ENCODE measurements around the gene CTTNBP2.

The CTTNBP2 gene

DNA sequence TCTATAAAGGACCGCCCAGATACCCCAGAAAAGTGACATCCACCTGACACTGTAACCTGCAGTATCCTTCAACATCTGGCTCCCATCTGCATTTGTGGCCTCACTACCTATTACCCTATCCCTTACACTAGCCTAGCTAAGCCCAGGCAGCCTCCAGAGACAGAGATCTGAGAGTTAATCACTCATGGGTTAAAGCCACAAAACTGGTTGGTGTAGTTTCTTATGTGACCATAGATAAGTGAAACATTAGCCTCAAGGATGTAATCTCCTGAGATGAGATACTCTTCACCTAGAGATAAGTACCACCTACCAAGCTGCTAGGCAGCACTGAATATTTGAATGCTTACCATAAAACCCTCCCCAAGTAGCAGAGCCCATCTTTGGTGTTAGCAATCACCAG is 35.4 kb downstream of the CTTNBP2 start:
- TF ChIP-seq, protein P1, sequence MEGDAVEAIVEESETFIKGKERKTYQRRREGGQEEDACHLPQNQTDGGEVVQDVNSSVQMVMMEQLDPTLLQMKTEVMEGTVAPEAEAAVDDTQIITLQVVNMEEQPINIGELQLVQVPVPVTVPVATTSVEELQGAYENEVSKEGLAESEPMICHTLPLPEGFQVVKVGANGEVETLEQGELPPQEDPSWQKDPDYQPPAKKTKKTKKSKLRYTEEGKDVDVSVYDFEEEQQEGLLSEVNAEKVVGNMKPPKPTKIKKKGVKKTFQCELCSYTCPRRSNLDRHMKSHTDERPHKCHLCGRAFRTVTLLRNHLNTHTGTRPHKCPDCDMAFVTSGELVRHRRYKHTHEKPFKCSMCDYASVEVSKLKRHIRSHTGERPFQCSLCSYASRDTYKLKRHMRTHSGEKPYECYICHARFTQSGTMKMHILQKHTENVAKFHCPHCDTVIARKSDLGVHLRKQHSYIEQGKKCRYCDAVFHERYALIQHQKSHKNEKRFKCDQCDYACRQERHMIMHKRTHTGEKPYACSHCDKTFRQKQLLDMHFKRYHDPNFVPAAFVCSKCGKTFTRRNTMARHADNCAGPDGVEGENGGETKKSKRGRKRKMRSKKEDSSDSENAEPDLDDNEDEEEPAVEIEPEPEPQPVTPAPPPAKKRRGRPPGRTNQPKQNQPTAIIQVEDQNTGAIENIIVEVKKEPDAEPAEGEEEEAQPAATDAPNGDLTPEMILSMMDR (IDR thresholded peaks at IDR 0.05; ENCODE audit: low read depth, low read length), result no peak
- H3K4me3 ChIP-seq (ENCODE audit: low read depth, low read length), result no peak overlapping the region

DNA sequence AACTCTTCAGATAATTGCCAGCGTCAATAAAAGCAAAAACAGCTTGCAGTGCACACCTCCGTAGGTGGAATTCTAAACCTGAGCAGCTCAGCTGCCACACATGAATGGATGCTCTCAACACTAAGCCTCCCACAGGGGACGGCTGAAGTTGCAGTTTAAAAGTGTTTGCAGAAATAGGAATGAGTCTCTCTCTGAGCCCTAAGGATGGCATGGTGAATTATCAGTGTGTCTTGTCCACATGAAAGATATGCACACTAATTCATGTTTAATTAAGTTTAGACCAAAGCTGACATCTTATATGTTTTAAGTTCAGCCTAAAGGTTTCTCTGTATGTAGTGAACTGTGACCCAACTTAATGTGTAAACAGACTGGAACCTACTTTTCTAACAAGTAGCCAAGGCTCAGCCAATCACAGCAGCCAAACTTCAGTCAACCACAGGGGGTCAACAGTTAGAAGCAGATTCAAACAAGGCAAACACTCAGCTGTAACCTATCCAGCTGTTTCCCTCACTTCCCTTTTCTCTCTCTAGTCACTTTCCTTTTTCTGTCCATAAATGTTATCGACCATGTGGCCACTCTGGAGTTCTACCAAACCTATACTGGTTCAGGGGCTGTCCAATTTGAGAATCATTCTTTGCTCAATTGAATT is 38.1 kb downstream of the CTTNBP2 start:
- no peak overlapping the region for H3K4me3 ChIP-seq (ENCODE audit: low read depth, low read length)
- TF ChIP-seq, protein P1 (IDR thresholded peaks at IDR 0.05; ENCODE audit: low read depth, low read length), result no peak

DNA sequence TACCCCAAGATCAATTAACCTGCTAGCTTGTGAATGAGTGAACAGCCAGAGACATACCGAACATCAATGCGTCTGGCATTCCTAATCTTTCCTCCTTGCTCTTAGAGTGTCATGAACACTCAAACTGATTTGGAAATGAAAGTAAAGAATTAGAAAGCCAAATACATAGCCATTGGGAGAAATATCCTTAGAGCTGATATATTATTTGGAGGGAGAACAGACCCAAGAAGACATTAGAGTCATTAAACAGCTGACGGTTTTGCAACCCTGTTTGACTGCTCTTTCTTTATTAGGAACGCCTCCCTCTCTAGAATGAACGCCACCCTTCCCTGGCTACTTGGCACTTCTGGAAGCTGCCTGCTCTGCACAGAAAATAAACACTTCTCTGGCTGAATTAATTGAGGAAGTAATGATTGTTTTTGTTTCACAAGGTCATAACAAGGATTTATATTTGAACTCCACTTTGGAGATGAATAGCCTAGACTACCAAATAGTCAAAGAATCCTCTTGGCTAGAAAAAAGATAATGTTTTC is 42.8 kb downstream of the CTTNBP2 start:
- TF ChIP-seq, protein P1 (IDR thresholded peaks at IDR 0.05; ENCODE audit: low read depth, low read length), result no peak
- H3K4me3 ChIP-seq (ENCODE audit: low read depth, low read length), result no peak overlapping the region

DNA sequence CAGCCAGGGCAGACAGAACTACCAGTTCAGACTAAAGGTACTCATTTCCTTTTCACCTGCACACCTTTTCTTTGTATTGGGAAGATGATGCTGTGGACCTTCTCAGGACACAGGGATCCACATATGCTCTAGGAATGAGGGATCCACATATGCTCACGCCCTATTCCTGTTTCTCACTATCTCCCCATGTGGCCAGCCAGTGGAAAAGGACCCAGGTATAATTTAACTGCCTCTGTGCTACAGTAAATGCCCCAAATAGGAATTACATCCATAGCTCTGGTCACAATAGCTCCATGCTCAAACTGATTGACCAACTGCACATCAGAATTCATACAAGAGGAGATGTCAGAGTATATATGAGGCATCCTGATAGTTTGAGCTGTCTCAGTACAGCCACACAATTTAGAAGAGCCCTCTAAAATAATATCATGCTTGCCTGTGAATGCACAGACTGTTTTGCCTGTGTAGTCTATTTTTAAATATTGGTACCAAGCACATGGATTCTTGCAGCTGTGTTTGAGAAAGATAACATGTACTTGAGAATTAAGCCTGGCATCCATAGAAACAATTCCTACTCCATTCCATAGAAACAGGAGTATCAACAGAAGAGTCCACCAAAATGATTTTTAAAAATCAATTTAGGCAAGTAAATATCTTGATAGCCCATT is 43.7 kb downstream of the CTTNBP2 start:
- TF ChIP-seq, protein P1 (IDR thresholded peaks at IDR 0.05; ENCODE audit: low read depth, low read length), result 0 out of 2 replicates have a peak, but pooled peaks have one; percentile 6
- no peak overlapping the region for H3K4me3 ChIP-seq (ENCODE audit: low read depth, low read length)

DNA sequence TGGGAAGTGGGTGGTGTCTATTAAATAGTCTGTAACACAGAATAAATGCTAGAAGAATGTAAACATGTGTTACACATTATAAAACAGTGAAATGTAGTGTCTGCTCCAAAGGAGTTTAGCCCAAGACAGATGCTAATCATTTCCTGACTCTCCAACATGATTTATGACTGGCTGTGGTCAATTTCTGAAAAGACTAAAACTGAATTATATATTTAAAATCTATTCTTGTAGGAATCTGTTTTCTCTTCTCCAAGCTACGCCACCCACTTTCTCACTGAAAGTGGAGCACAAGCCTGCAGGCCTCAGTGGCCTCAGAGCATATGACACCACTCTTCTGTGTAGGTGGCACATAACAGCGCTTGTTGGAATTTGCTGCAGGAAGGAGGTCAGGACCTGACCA is 44.4 kb downstream of the CTTNBP2 start:
- H3K4me3 ChIP-seq (ENCODE audit: low read depth, low read length), result no peak overlapping the region
- TF ChIP-seq, protein P1 (IDR thresholded peaks at IDR 0.05; ENCODE audit: low read depth, low read length), result no peak

DNA sequence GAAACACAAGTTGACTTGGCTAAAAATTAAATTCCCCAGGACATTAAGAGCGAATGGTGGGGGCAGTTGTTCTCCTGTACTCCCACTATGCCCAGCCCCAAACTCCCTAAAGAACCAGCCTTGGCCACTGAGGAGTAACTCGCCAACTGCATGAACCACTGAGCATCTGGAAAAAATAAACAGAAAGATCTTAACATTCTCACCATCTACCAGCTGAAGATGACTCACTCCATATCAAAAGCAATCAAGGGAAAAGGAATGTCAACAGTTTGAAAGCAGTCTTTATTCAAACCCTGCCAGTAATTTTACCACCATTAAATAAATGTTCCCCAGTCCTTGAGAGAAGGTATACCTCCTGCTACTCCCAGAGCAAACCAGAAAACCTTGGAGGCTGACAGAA is 45.4 kb downstream of the CTTNBP2 start:
- TF ChIP-seq, protein P1 (IDR thresholded peaks at IDR 0.05; ENCODE audit: low read depth, low read length), result no peak
- no peak overlapping the region for H3K4me3 ChIP-seq (ENCODE audit: low read depth, low read length)

DNA sequence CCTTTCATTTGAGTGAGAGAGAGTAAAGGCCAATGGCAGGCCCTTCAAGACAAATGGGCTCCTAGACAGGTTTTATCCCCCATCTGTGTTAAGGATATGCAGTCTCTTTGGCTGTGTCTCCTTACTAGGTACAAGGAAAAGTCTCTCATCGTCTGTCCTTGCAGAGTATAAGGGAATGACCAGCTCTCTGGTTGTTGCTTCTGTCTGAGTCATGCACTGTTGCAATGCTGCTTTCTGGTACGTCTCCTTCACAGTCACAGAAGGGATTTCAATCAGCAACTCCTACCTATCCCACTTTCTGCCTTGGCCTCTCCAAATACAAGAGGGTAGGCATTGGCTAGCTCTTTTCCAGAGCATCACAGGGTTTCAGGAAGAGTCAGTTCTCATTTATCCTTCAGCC is 48.1 kb downstream of the CTTNBP2 start:
- H3K4me3 ChIP-seq (ENCODE audit: low read depth, low read length), result no peak overlapping the region
- TF ChIP-seq, protein P1 (IDR thresholded peaks at IDR 0.05; ENCODE audit: low read depth, low read length), result no peak
